ENCODE measurements around the gene NECTIN1. TPM values are rescaled to one million over a fixed set of nuclear protein-coding genes. Genes with fewer than 3 reads are reported as not detected.

Gene NECTIN1, protein sequence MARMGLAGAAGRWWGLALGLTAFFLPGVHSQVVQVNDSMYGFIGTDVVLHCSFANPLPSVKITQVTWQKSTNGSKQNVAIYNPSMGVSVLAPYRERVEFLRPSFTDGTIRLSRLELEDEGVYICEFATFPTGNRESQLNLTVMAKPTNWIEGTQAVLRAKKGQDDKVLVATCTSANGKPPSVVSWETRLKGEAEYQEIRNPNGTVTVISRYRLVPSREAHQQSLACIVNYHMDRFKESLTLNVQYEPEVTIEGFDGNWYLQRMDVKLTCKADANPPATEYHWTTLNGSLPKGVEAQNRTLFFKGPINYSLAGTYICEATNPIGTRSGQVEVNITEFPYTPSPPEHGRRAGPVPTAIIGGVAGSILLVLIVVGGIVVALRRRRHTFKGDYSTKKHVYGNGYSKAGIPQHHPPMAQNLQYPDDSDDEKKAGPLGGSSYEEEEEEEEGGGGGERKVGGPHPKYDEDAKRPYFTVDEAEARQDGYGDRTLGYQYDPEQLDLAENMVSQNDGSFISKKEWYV
- total RNA-seq (10 to 100 TPM in 1 of 2 donors, 1 to 10 TPM in 1; 8.6 to 18.3 TPM), polyA plus RNA-seq (1 to 10 TPM; 4.7 to 6.1 TPM)
- long read RNA-seq, donor 1, full-length matches to known transcripts = 2 of 8 reads
- long read RNA-seq, donor 1, partial matches to known transcripts = 6 of 8 reads
- long read RNA-seq, donor 1, other reads (novel, unspliced or antisense) = 0 of 8 reads
- long read RNA-seq, donor 2, full-length matches to known transcripts = 1 of 1 reads
- long read RNA-seq, donor 2, partial matches to known transcripts = 0 of 1 reads
- long read RNA-seq, donor 2, other reads (novel, unspliced or antisense) = 0 of 1 reads
- long read RNA-seq, donor 3, full-length matches to known transcripts = 1 of 1 reads
- long read RNA-seq, donor 3, partial matches to known transcripts = 0 of 1 reads
- long read RNA-seq, donor 3, other reads (novel, unspliced or antisense) = 0 of 1 reads
- long read RNA-seq, donor 4, full-length matches to known transcripts = 1 of 1 reads
- long read RNA-seq, donor 4, partial matches to known transcripts = 0 of 1 reads
- long read RNA-seq, donor 4, other reads (novel, unspliced or antisense) = 0 of 1 reads
- long read RNA-seq, donor 5, full-length matches to known transcripts = 3 of 8 reads
- long read RNA-seq, donor 5, partial matches to known transcripts = 5 of 8 reads
- long read RNA-seq, donor 5, other reads (novel, unspliced or antisense) = 0 of 8 reads

DNA sequence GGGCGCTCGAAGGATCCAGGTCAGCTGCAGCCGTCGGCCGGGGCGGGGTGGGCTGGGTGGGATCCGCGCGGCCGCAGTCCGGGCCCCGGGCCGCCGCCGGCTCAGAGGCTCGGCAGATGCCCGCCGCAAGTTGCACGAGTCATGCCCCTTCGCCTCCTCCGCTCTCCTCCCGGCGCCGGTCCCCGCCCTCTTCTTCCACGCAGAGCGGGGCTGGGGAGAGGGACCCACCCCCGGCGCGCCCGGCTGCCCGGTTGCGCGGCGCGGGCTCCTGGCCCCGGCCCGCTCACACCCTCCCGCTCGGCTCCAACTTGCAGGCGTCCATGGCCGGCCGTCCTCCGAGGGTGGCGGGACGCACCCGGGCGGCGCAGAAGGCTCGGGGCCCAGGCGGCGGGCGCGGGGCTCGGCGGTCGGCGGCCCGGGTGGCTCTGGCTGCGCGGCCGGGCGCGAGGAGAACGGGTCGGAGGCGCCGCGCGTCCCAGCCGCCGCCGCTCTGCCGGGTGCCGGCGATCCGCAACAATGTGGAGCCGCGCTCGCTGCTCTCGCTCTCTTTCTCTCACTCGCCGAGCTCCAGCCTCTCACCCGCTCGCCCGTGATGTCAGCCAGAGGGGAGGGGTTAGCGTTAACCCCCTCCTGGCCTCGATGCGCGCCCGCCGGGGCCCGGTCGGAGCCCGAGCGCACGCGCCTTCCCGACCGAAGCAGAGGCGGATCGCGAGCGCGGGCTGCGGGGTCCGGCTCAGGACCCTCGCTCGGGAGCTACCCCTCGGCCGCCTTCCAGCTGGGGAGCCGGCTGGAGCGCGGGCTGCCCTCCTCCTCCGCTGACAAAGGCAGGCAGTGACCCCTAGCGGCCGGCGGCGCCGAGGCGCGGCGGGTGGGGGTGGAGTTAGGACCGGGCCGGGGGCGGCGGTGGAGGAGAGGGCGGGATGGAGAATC lies at the start of gene NECTIN1:
Gene NECTIN1 (minus strand): TSS at position 550 of the 930 bp plus-strand sequence. CDS start 647 bp downstream, outside the sequence.
- WGBS, 2 donors = 0 to 1% methylated on average over 75 to 128 of the region's 128 CpGs
- peak within 1 kb of the TSS; percentile 16 to 51 for H3K9ac ChIP-seq (ENCODE audit: insufficient read depth in 1 of 2, low read length in 2 of 2)
- H3K27ac ChIP-seq (ENCODE audit: low read depth in 1 of 2, low read length in 1 of 2) = peak within 1 kb of the TSS; percentile 72 to 93
- no peaks in the 10 kb centered on the region for H3K9me3 ChIP-seq (ENCODE audit: control insufficient read depth in 4 of 4, insufficient read depth in 3 of 4, low read length in 3 of 4)
- DNase-seq = peak; percentile 95 to 97 (median 96)
- H3K4me3 ChIP-seq = peak within 1 kb of the TSS; percentile 65
- peak; percentile 38 for TF ChIP-seq CTCF (IDR thresholded peaks at IDR 0.05; ENCODE audit: control extremely low read depth, extremely low read depth)
- H3K4me1 ChIP-seq (ENCODE audit: control insufficient read depth in 5 of 5, insufficient read depth in 5 of 5, low read length in 5 of 5) = peaks cover 0 to 31% (median 7%) of the 10 kb centered on the region in 5 donors
- peaks cover 0 to 3% (median 0%) of the 10 kb centered on the region in 3 donors for H3K27me3 ChIP-seq (ENCODE audit: control insufficient read depth in 3 of 3, insufficient read depth in 3 of 3, low read length in 2 of 3)
- no peaks in the 10 kb centered on the region for H3K36me3 ChIP-seq (ENCODE audit: control insufficient read depth in 4 of 4, insufficient read depth in 4 of 4, low read length in 4 of 4)
- ATAC-seq (ENCODE audit: insufficient read depth, low FRiP score) = peak; percentile 90

- ATAC-seq (ENCODE audit: insufficient read depth, low FRiP score) = no peak
- TF ChIP-seq CTCF (IDR thresholded peaks at IDR 0.05; ENCODE audit: control extremely low read depth, extremely low read depth) = no peak
- H3K9ac ChIP-seq (ENCODE audit: insufficient read depth in 1 of 2, low read length in 2 of 2) = no peak overlapping the region
- peak overlapping the region in 1 of 2 donors; percentile 61 for H3K27ac ChIP-seq (ENCODE audit: low read depth in 1 of 2, low read length in 1 of 2)
- no peaks in the 10 kb centered on the region for H3K36me3 ChIP-seq (ENCODE audit: control insufficient read depth in 4 of 4, insufficient read depth in 4 of 4, low read length in 4 of 4)
- WGBS, 2 donors = 72 to 81% methylated on average over 15 of the region's 15 CpGs
- peaks cover 0 to 4% (median 0%) of the 10 kb centered on the region in 4 donors for H3K9me3 ChIP-seq (ENCODE audit: control insufficient read depth in 4 of 4, insufficient read depth in 3 of 4, low read length in 3 of 4)
- H3K4me1 ChIP-seq (ENCODE audit: control insufficient read depth in 5 of 5, insufficient read depth in 5 of 5, low read length in 5 of 5) = peaks cover 0 to 6% (median 0%) of the 10 kb centered on the region in 5 donors
- no peak for DNase-seq
- no peaks in the 10 kb centered on the region for H3K27me3 ChIP-seq (ENCODE audit: control insufficient read depth in 3 of 3, insufficient read depth in 3 of 3, low read length in 2 of 3)
- no peak overlapping the region for H3K4me3 ChIP-seq
These were observed 49.6 kb upstream of the NECTIN1 start for GRCh38 chr11:119778391-119779194.

Data from lung (tissue), 16 donors.